NCI-H2107 treated with DMSO at 0.1 percent for 48 hours (cell line): Measurements from ENCODE around the gene NFE2L1.
"Not testable (repeated sequence)": the region's sequence is repeated elsewhere in the genome, so short reads cannot be mapped to it uniquely, and the experiment has no call there.

Experiments used
- DNase-seq: peaks from one replicate; lab custom pipeline; 2025; ENCODE audit not compliant: unreplicated experiment; lab: John Stamatoyannopoulos, UW

Gene NFE2L1

GRCh38 chr17:48066656-48067055, 18.5 kb downstream of the NFE2L1 start:
- DNase-seq = no peak

DNA sequence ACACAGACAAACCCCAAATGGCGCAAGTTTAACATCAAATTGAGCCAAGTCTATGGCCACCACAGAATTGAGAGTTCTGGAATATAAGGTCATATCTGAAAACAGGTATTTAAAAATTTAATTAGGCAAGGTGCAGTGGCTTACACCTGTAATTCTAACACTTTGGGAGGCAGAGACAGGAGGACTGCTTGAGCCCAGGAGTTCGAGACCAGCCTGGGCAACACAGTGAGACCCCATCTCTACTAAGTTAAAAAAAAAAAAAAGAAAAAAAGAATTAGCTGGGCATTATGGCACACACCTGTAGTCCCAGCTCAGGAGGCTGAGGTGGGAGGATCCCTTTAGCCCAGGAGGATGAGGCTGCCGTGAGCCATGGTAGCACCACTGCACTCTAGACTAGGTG, 19.1 kb downstream of the NFE2L1 start:
- no peak for DNase-seq

- not testable (repeated sequence) for DNase-seq
Observed at GRCh38 chr17:48067808-48068207, 19.6 kb downstream of the NFE2L1 start.

GRCh38 chr17:48068491-48068961, 20.4 kb downstream of the NFE2L1 start:
- no peak for DNase-seq

DNA sequence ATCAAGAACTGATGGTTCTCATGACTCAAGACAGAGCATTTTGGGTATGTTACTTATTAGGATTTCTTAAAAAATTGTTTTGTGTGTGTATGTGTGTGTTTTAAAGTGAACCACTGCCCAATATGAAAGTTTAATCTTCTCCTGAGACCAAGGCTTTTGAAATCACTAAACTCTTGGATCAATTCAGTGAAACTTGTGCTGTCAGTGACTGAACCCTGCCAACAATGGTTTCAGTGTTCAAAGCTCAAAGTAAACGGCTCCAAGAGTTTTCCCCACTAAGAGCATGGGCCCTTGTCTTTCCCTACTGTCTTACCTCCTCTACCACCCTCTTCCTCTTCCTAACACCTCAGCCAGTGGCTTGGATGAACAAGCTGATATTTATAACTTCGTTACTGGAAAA, 22.0 kb downstream of the NFE2L1 start:
- DNase-seq = no peak

DNA sequence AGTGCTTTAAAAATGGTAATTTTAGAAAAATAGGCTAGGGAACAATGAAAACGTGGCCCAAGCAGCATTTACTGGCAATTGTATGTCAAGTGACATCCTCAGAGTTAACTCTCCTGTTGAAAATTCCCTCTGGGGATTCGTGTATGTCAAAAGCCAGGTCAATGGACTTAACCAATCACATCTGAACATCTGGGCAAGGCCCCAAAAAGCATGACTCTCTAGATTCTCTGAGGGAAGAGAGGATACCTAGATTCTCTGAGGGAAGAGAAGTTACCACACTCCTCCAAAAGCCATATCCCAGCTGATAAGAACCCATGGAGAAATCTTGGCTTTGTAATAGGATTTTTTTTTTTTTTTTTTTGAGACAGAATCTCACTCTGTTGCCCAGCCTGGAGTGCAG, 23.5 kb downstream of the NFE2L1 start:
- DNase-seq = no peak

GRCh38 chr17:48072811-48073210, 24.7 kb downstream of the NFE2L1 start:
- DNase-seq = not testable (repeated sequence)

DNA sequence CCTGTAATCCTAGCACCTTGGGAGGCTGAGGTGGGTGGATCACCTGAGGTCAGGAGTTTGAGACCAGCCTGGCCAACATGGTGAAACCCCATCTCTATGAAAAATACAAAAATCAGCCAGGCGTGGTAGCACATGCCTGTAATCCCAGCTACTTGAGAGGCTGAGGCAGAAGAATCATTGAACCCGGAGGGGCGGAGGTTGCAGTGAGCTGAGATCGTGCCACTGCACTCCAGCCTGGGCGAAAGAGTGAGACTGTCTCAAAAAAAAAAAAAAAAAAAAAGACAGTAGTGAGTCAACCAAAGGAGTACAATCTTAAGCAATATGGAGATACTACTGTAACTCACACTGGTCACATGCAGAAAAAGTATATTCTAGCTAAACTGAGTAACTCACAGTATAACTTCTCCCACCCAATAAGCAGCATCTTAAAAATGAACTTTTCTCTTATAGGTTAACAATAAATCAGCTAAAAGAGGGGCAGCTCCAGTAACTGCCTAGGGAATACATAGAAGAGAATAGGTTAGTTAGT, 25.5 kb downstream of the NFE2L1 start:
- not testable (repeated sequence) for DNase-seq

GRCh38 chr17:48074322-48075081, 26.3 kb downstream of the NFE2L1 start:
- peak; percentile 21 for DNase-seq

DNA sequence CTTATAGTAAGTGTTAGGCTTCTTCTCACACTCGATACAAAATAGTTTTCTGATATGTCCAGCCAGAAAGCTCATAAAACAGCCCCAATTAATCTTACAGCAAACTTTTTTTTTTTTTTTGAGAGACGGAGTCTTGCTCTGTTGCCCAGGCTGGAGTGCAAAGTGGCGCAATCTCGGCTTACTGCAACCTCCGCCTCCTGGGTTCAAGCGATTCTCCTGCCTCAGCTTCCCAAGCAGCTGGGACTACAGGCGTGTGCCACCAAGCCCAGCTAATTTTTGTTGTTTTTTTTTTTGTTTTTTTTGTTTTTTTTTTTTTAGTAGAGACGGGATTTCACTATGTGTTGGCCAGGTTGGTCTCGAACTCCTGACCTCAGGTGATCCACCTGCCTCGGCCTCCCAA, 29.0 kb downstream of the NFE2L1 start:
- not testable (repeated sequence) for DNase-seq

DNA sequence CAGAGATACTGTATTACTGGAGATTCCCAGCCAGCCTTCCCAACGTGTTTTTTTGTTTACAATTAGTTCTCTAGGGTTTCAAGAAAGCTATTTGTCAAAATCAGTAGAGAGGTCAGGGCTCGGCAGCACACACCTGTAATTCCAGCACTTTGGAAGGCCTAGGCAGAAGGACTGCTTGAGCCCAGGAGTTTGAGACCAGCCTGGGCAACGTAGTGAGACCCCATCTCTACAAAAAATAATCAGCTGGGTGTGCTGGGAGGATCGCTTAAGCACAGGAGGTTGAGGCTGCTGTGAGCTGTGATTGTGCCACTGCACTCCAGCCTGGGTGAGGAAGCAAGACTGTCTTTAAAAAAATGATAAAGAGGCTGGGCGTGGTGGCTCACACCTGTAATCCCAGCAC, 33.7 kb downstream of the NFE2L1 start:
- no peak for DNase-seq

DNA sequence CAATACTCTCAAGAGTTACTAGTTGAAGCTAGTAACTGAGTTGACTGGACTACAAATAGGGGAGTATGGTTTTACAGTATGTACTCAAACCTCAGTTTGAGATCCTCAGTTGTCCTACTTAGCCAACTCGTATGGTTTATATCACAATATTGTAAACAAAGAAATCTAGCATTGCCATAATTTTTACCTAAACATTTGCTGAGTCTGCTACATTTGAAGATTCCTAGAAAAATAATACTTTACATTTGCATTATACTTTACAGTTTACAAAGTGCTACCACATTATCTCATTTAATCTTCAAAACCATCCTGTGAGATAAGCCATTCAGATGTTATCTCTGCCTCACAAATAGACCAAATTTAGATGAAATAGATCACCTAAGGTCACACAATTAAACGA, 36.8 kb downstream of the NFE2L1 start:
- no peak for DNase-seq

GRCh38 chr17:48093341-48094045, 45.3 kb downstream of the NFE2L1 start:
- DNase-seq = no peak

DNA sequence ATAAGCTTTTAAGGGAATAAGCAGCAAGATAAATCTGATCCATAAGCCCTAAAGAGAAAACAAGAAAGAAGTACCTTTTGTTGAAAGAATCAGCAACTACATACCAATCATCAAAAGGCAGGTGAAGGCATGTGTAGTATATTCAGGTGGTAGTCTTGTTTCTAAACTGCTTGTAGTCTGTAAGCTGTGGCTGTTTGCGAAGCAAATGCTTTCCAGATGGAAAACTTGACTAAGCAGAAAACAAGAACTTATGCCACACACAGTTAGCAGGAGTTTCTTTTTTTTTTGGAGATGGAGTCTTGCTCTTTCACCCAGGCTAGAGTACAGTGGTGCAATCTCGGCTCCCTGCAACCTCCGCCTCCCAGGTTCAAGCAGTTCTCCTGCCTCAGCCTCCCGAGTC, 47.5 kb downstream of the NFE2L1 start:
- DNase-seq = no peak

DNA sequence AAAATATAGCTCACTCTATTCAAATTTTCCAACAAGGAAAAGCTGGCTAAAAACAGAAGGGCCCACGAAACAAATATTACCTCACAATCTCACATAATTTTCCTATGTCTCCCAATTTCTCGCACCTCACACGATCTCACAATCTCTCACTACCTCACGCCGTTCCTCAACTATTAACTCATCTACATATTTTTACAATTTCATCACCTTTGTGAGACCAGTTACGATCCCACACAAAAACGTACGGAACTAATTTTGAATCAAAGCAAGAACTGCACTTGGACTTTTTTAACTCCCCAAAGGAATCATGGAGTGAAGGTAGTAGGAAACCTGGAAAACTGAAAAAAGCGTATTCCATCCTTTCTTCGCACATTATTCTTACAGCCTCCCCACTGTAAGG, 52.0 kb downstream of the NFE2L1 start:
- DNase-seq = no peak

GRCh38 chr17:48100591-48101011, 52.4 kb downstream of the NFE2L1 start:
- DNase-seq = peak; percentile 28

DNA sequence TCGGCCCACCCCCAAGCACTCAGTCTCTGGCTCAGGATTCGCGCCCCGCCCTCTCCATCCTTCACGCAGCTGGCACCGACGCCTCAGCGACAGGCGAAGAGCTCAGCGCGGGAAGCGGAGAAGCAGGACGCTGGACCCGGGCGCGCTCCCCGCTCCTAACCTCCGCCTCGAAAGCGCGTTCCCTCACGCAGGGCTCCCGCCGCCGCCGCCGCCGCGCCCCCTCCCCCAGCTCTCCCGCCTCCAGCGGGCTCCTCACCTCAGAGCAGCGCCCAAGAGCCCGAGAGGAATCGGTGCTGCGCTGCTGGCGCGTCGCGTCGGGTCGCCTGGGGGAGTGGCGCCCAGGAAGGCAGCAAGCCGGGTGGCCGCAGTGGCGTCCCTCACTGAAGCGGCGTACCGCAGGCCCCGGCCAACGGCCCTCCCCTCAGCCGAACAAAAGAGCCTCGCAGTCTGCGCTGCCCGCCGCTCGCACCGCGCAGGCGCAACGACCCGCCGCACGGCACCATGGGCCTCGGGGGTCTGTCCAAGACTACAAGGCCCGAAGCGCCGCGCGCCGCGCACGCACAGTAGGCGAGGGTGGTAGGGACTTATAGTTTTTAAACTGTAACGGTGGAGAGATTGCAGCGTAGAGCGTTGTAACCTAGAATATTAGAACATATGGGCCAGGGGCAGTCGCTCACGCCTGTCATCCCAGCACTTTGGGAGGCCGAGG, 53.0 kb downstream of the NFE2L1 start, which contains the start of gene CBX1:
Gene CBX1, minus strand, starts transcription at position 467 of the 709 bp plus-strand sequence. CDS start 24,474 bp downstream, outside the sequence.
- DNase-seq = peak; percentile 85

DNA sequence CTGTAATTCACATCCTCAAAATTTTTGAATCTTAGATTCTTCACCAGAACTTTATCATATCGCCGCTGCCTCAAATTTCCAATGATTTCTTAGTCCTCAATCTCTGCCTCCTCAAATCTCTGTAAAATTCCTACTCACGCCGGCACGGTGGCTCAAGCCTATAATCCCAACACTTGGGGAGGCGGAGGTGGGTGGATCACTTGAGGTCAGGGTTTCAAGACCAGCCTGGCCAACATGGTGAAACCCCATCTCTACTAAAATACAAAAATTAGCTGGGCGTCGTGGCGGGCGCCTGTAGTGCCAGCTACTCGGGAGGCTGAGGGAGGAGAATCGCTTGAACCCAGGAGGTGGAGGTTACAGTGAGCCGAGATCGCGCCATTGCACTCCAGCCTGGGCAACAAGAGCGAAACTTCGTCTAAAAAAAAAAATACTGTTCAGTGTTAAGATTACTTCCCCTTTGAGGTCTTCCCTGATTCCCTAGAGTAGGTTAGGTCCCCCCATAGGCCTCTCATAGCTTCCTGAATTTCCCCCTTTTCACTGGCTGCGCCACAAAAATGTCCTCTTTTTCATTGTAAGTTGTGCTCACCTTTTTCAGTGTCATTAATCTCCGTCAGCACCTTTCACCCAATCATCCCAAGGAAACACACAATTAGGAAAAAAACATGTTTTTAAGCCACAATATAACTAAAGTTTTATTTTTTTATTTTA, 54.0 kb downstream of the NFE2L1 start:
- no peak for DNase-seq

- no peak for DNase-seq
Observed at GRCh38 chr17:48102798-48103715, 54.9 kb downstream of the NFE2L1 start.

GRCh38 chr17:48104440-48104839, 56.3 kb downstream of the NFE2L1 start:
- no peak for DNase-seq
